HCT116 (cell line): ENCODE data around the gene TRIM14. TPM values are rescaled to one million over a fixed set of nuclear protein-coding genes. Genes with fewer than 3 reads are reported as not detected.

ENCODE experiments used
- ATAC-seq: fragments of 200-7000 bp; cut with Tn5 transposase; 2 replicates; pipeline ENCODE4 v1.9.1; 2020; ENCODE audit warnings: mild to moderate bottlenecking, moderate library complexity
- BruUV-seq: library from RNA; stranded (reverse); fragments of 400-500 nt; replicated peaks from 2 replicates; lab custom pipeline; 2021; lab: Mats Ljungman, UMichigan
- CTCF ChIA-PET: fragments of 300-600 bp; sonication (Branson Sonifier 250); formaldehyde crosslinking; loops from one replicate; lab custom pipeline; 2021; ENCODE audit warnings: antibody characterized with exemption; lab: Charles Lee
- POLR2A ChIA-PET: fragments of 300-600, 350-600 bp; sonication (Branson Sonifier 250); formaldehyde crosslinking; loops from one replicate; lab custom pipeline; 2021; ENCODE audit warnings: antibody characterized with exemption; lab: Charles Lee
- RAD21 ChIA-PET, 2 experiments: fragments of 300-600 bp; sonication (Branson Sonifier 250); formaldehyde crosslinking; loops; one replicate each; lab custom pipeline; 2023; ENCODE audit warnings: low total read pairs in 2 of 2; ENCODE audit not compliant: uncharacterized antibody in 2 of 2, unreplicated experiment in 2 of 2, low non-redundant PET in 1 of 2; lab: Charles Lee
- DNase-seq: peaks from one replicate; pipeline ENCODE4 v3.0.0-alpha.2; 2010; ENCODE audit warnings: low read depth, low spot score
- H2AFZ ChIP-seq: fragments of 200-600 bp; shearing (Covaris generic), sonication (generic); 2 replicates; pipeline ENCODE4 v1.6.1; 2017; ENCODE audit warnings: low read depth, mixed run types, mixed read lengths, antibody characterized with exemption, low read length; ENCODE audit not compliant: poor library complexity, severe bottlenecking
- H3K27ac ChIP-seq: 2 replicates; pipeline ENCODE4 v1.5.1; 2012; ENCODE audit warnings: low read depth, low read length
- H3K27me3 ChIP-seq: fragments of 200-600 bp; sonication (generic); 2 replicates; pipeline ENCODE4 v1.6.1; 2016; ENCODE audit warnings: mixed run types, low read length, mixed read lengths; ENCODE audit not compliant: insufficient read depth
- H3K36me3 ChIP-seq, 2 experiments: fragments of 200-500 bp in 1 of 2; fragments of 200-600 bp in 1 of 2; sonication (Bioruptor generic) in 1 of 2; sonication (generic) in 1 of 2; 2 replicates each; pipeline versions ENCODE4 v1.5.1 to v1.6.1; 2014 to 2016; ENCODE audit warnings: low read length in 2 of 2, inconsistent platforms in 1 of 2, mixed read lengths in 1 of 2, mixed run types in 1 of 2; ENCODE audit not compliant: insufficient read depth in 2 of 2, control insufficient read depth in 1 of 2
- H3K4me1 ChIP-seq, 2 experiments: fragments of 200-600 bp in 1 of 2; sonication (generic) in 1 of 2; 2 replicates each; pipeline versions ENCODE4 v1.5.1 to v1.6.1; 2012 to 2017; ENCODE audit warnings: low read length in 2 of 2, inconsistent platforms in 1 of 2, mild to moderate bottlenecking in 1 of 2, mixed read lengths in 1 of 2, mixed run types in 1 of 2, moderate library complexity in 1 of 2; ENCODE audit not compliant: insufficient read depth in 2 of 2, control insufficient read depth in 1 of 2
- H3K4me2 ChIP-seq: fragments of 200-600 bp; sonication (generic); 2 replicates; pipeline ENCODE4 v1.6.1; 2017; ENCODE audit warnings: mixed run types, low read length, mixed read lengths
- H3K4me3 ChIP-seq, 2 experiments: fragments of 200-600 bp in 1 of 2; sonication (generic) in 1 of 2; replicated peaks in 1 of 2; 2 replicates each; pipeline ENCODE4 v1.5.1; 2011 to 2016; ENCODE audit warnings: low read length in 2 of 2, control low read depth in 1 of 2, low read depth in 1 of 2, mild to moderate bottlenecking in 1 of 2, mixed read lengths in 1 of 2, mixed run types in 1 of 2
- H3K79me2 ChIP-seq: fragments of 200-600 bp; sonication (generic); 2 replicates; pipeline ENCODE4 v1.6.1; 2017; ENCODE audit warnings: mild to moderate bottlenecking, mixed run types, low read length, moderate library complexity, mixed read lengths; ENCODE audit not compliant: insufficient read depth
- H3K9ac ChIP-seq: fragments of 200-600 bp; sonication (generic); 2 replicates; pipeline ENCODE4 v1.6.1; 2016; ENCODE audit warnings: low read length, mixed read lengths
- H3K9me2 ChIP-seq: fragments of 200-600 bp; sonication (generic), shearing (Covaris generic); 2 replicates; pipeline ENCODE4 v1.6.1; 2017; ENCODE audit warnings: mixed run types, mild to moderate bottlenecking, moderate library complexity; ENCODE audit not compliant: insufficient read depth
- H3K9me3 ChIP-seq, 2 experiments: fragments of 200-500 bp in 1 of 2; fragments of 200-600 bp in 1 of 2; sonication (Bioruptor generic) in 1 of 2; sonication (generic) in 1 of 2; 2 replicates each; pipeline ENCODE4 v1.6.1; 2014 to 2017; ENCODE audit warnings: low read length in 2 of 2, mixed read lengths in 2 of 2, inconsistent platforms in 1 of 2, low read depth in 1 of 2, mild to moderate bottlenecking in 1 of 2, mixed run types in 1 of 2, moderate library complexity in 1 of 2; ENCODE audit not compliant: control insufficient read depth in 1 of 2, insufficient read depth in 1 of 2
- H4K20me1 ChIP-seq: fragments of 200-600 bp; sonication (generic), shearing (Covaris generic); 2 replicates; pipeline ENCODE4 v1.6.1; 2017; ENCODE audit warnings: mixed run types, mild to moderate bottlenecking, moderate library complexity; ENCODE audit not compliant: insufficient read depth
- JUND ChIP-seq: IDR thresholded peaks from 2 replicates; pipeline ENCODE4 v1.6.1; 2012
- POLR2A ChIP-seq: IDR thresholded peaks from 2 replicates; pipeline ENCODE4 v1.7.0; 2011; ENCODE audit warnings: borderline replicate concordance; ENCODE audit not compliant: insufficient read depth, insufficient read length; ENCODE audit errors: extremely low read depth
- SRF ChIP-seq: IDR thresholded peaks from 2 replicates; pipeline ENCODE4 v1.6.1; 2012; ENCODE audit warnings: low read depth
- ZFX ChIP-seq: fragments of 450-650 bp; IDR thresholded peaks from 2 replicates; pipeline ENCODE4 v1.6.1; 2017
- intact Hi-C: fragments of 100-400 bp; cut with micrococcal nuclease; formaldehyde crosslinking; loops from 2 replicates; pipeline ENCODE4 v1.10.0; 2022
- total RNA-seq: library from RNA; stranded (reverse); gene quantifications from one replicate; pipeline ENCODE4 v1.2.1, GENCODE V29; 2021; ENCODE audit not compliant: unreplicated experiment
- TF ChIP-seq, protein P1 (sequence below): IDR thresholded peaks from 2 replicates; pipeline ENCODE4 v1.6.1; 2012

The TRIM14 gene
- total RNA-seq, 1 experiment from 2014 or later: 24.4 TPM

- no peak for TF ChIP-seq JUND
- no peak for TF ChIP-seq POLR2A
- TF ChIP-seq, protein P1, sequence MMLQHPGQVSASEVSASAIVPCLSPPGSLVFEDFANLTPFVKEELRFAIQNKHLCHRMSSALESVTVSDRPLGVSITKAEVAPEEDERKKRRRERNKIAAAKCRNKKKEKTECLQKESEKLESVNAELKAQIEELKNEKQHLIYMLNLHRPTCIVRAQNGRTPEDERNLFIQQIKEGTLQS: no peak
- no peak overlapping the region for H3K9ac ChIP-seq
- CTCF ChIA-PET: no interaction called here
- no peak overlapping the region for H3K27ac ChIP-seq
- H3K9me3 ChIP-seq: no peaks in the 10 kb centered on the region
- H4K20me1 ChIP-seq: no peaks in the 10 kb centered on the region
- no peak overlapping the region for H2AFZ ChIP-seq
- RAD21 ChIA-PET: no interaction called here
- DNase-seq (no peak), ATAC-seq (no peak)
- H3K36me3 ChIP-seq: 0 out of 4 replicates have a peak, but pooled peaks cover 0 to 6% of the 10 kb centered on the region in 2 experiments
- BruUV-seq: no TSS peak
- no peaks in the 10 kb centered on the region for H3K9me2 ChIP-seq
- no peaks in the 10 kb centered on the region for H3K79me2 ChIP-seq
- POLR2A ChIA-PET: no interaction called here
- no peaks in the 10 kb centered on the region for H3K27me3 ChIP-seq
- intact Hi-C loops: no loop called here
- no peak overlapping the region for H3K4me2 ChIP-seq
- H3K4me3 ChIP-seq: no peak overlapping the region
- no peaks in the 10 kb centered on the region for H3K4me1 ChIP-seq
Observed at GRCh38 chr9:98095401-98095800, 23.6 kb downstream of the TRIM14 start.

DNA sequence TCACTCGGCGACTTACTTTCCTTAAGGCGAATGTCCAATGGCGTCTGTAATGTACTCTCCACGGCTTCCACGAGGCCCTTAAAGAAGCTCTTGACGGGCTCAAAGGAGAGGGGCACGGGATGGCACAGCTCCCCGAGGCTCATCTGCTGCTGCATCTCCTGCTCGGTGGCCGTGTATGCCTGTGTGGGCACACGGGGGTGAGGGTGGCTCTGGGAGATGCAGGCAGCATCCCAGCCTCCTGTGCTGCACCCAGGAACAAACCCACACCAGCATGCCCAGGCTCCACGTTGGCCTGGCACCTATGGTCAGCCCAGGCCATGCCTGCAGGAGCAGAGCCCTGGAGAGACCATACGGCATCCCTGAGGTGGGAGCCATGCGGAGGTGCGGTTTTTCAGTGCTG is 24.2 kb downstream of the TRIM14 start:
- Histone ChIP-seq H3K9ac (no peak overlapping the region), H3K27me3 (no peaks in the 10 kb centered on the region), H3K36me3 (0 out of 4 replicates have a peak, but pooled peaks cover 0 to 6% of the 10 kb centered on the region in 2 experiments), H3K79me2 (no peaks in the 10 kb centered on the region), H3K4me1 (no peaks in the 10 kb centered on the region), H3K27ac (no peak overlapping the region), H4K20me1 (no peaks in the 10 kb centered on the region), H3K9me3 (no peaks in the 10 kb centered on the region), H2AFZ (no peak overlapping the region), H3K9me2 (no peaks in the 10 kb centered on the region), H3K4me3 (no peak overlapping the region), H3K4me2 (no peak overlapping the region)
- ChIA-PET RAD21 (no interaction called here), POLR2A (no interaction called here), CTCF (no interaction called here)
- BruUV-seq: no TSS peak
- DNase-seq: no peak
- ATAC-seq: no peak
- intact Hi-C loops: no loop called here
- no peak for TF ChIP-seq SRF
- no peak for TF ChIP-seq JUND
- TF ChIP-seq, protein P1: no peak
- no peak for TF ChIP-seq ZFX
- TF ChIP-seq, all 23 proteins: peak for 0
